Measurements from ENCODE around the gene KIFBP. TPM values are rescaled to one million over a fixed set of nuclear protein-coding genes. Genes with fewer than 3 reads are reported as not detected.

The KIFBP gene
- total and polyA plus RNA-seq, 8 donors: 5.5 to 16.4 (median 6.7) TPM

GRCh38 chr10:69051710-69052487, 63.3 kb downstream of the KIFBP start:
- Histone ChIP-seq H3K27me3 (no peaks in the 10 kb centered on the region), H3K27ac (peak overlapping the region in 2 of 4 donors; percentile 12 to 30), H3K4me3 (no peak overlapping the region), H3K36me3 (no peaks in the 10 kb centered on the region), H3K9me3 (no peaks in the 10 kb centered on the region), H3K4me1 (no peaks in the 10 kb centered on the region)
- WGBS, 2 donors: 56 to 63% methylated on average over 10 of the region's 10 CpGs
- TF ChIP-seq, protein P1, sequence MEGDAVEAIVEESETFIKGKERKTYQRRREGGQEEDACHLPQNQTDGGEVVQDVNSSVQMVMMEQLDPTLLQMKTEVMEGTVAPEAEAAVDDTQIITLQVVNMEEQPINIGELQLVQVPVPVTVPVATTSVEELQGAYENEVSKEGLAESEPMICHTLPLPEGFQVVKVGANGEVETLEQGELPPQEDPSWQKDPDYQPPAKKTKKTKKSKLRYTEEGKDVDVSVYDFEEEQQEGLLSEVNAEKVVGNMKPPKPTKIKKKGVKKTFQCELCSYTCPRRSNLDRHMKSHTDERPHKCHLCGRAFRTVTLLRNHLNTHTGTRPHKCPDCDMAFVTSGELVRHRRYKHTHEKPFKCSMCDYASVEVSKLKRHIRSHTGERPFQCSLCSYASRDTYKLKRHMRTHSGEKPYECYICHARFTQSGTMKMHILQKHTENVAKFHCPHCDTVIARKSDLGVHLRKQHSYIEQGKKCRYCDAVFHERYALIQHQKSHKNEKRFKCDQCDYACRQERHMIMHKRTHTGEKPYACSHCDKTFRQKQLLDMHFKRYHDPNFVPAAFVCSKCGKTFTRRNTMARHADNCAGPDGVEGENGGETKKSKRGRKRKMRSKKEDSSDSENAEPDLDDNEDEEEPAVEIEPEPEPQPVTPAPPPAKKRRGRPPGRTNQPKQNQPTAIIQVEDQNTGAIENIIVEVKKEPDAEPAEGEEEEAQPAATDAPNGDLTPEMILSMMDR (IDR thresholded peaks at IDR 0.05): no peak
- no peak for DNase-seq
- intact Hi-C loops (cut with DNase I): no loop called here
- FAIRE-seq: no peak
- ATAC-seq: peak in 2 of 4 donors; percentile 24 to 49

DNA sequence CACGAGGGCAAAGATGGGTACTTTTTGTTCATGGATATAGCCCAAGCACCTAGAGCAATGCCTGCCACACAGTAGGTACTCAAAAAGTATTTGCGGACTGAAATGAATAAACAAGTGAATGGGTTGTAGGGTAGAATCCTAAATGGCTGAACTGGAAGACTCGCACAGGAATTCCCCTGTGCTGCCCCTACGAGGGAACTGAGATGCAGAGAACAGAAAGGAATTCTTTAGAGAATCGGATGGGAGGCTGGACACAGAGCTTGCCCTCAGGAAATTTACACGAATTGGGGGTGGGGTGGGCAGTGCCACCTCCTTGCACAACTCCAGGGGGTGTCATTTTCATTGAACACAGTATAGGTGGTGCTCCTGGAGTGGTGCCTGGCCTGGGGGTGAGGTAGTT, 64.1 kb downstream of the KIFBP start:
- WGBS, 2 donors: 63 to 71% methylated on average over 6 of the region's 6 CpGs
- Histone ChIP-seq H3K27ac (no peak overlapping the region), H3K9me3 (no peaks in the 10 kb centered on the region), H3K27me3 (no peaks in the 10 kb centered on the region), H3K36me3 (no peaks in the 10 kb centered on the region), H3K4me1 (no peaks in the 10 kb centered on the region), H3K4me3 (no peak overlapping the region)
- TF ChIP-seq, protein P1 (IDR thresholded peaks at IDR 0.05): no peak
- no peak for DNase-seq
- no peak for ATAC-seq
- no peak for FAIRE-seq
- intact Hi-C loops (cut with DNase I): no loop called here

DNA sequence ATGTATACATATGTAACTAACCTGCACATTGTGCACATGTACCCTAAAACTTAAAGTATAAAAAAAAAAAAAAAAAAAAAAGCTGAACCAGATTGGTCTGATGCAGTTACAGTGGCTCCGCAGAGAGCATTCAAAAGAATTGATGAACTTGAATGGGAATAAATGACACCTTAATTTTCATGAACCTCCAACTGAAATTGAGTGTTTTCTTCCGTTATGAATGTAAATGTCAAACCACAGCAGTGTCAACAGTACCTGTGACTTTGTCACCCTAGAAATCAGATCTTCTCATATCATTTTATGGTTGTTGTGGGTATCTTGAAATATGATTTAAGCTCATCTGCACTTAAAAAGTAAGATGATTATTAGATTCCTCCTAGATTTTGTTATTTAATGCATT, 66.6 kb downstream of the KIFBP start:
- no peaks in the 10 kb centered on the region for H3K27me3 ChIP-seq
- TF ChIP-seq, protein P1 (IDR thresholded peaks at IDR 0.05): no peak
- no peak overlapping the region for H3K4me3 ChIP-seq
- no peak overlapping the region for H3K27ac ChIP-seq
- FAIRE-seq (no peak), ATAC-seq (no peak), DNase-seq (no peak)
- 80 to 89% methylated on average over 2 of the region's 2 CpGs for WGBS, 2 donors
- H3K36me3 ChIP-seq: no peaks in the 10 kb centered on the region
- intact Hi-C loops (cut with DNase I): no loop called here
- H3K4me1 ChIP-seq: no peaks in the 10 kb centered on the region
- H3K9me3 ChIP-seq: no peaks in the 10 kb centered on the region

GRCh38 chr10:69056129-69056528, 67.5 kb downstream of the KIFBP start:
- peak in 3 of 4 donors; percentile 25 to 58 (median 57) for ATAC-seq
- Histone ChIP-seq H3K4me3 (no peak overlapping the region), H3K36me3 (no peaks in the 10 kb centered on the region), H3K27ac (peak overlapping the region in 2 of 4 donors; percentile 4 to 30), H3K4me1 (peaks cover 0 to 2% (median 0%) of the 10 kb centered on the region in 3 donors), H3K9me3 (no peaks in the 10 kb centered on the region), H3K27me3 (no peaks in the 10 kb centered on the region)
- no peak for DNase-seq
- intact Hi-C loops (cut with DNase I): no loop called here
- WGBS, 2 donors: 51 to 57% methylated on average over 7 of the region's 7 CpGs
- TF ChIP-seq, protein P1 (IDR thresholded peaks at IDR 0.05): no peak
- FAIRE-seq: no peak
